Hepatocyte (in vitro differentiated cells): ENCODE results near the gene COL5A2.

ENCODE experiments used
- CTCF ChIP-seq: fragments of 200-600 bp; sonication (generic); IDR thresholded peaks from 2 replicates; pipeline ENCODE4 v1.5.1; 2016; ENCODE audit warnings: antibody characterized with exemption, mild to moderate bottlenecking; ENCODE audit not compliant: poor library complexity
- EZH2 ChIP-seq: fragments of 200-600 bp; sonication (generic); IDR thresholded peaks from 2 replicates; pipeline ENCODE4 v1.6.1; 2016; ENCODE audit warnings: antibody characterized with exemption, mild to moderate bottlenecking, borderline replicate concordance
- EZH2phosphoT487 ChIP-seq: fragments of 200-600 bp; sonication (generic); IDR thresholded peaks from one replicate; pipeline ENCODE4 v1.6.1; 2018; ENCODE audit warnings: antibody characterized with exemption, mild to moderate bottlenecking, low read depth, moderate library complexity; ENCODE audit not compliant: unreplicated experiment, severe bottlenecking

- TF ChIP-seq CTCF = no peak
- TF ChIP-seq EZH2phosphoT487 = no peak
- TF ChIP-seq EZH2 = no peak
These were observed at the start of gene COL5A2 for GRCh38 chr2:189179570-189179950.
